ENCODE results near the gene SUB1.

The SUB1 gene

GRCh38 chr5:32639943-32640342 is 54.6 kb downstream of the SUB1 start:
- H3K27ac ChIP-seq: no peak overlapping the region

DNA sequence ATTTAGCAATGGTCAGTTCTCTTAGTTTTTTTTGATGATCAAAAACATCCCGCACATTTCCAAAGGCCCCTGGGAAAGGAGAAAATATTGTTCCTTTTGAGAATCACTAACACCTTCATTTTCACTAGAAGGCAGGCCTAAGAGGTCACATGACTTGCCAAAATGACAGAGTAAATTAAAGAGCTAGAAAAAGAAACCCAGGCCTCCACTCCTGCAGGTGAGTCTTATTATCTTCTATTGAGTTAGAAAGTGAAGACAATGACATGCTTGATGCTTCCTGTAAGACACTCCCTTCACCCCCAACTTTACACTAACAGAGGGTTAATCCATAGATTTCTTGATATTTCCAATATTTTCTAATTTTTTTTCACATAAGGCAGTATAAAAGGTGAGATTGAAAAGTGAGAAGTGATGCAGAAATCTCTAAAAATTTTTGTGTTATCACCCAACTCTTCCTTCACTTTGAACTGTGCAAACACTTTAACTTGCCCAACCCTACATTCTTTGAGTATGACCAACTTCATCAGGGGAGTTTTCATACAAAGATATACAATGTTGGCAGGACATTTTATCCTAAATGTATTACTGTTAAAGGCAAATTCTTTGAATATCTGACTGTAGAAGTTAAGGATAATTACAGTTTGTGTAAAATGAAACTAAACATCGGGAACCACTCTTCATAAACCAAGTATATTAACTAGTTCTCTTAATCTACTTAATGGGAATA is 57.1 kb downstream of the SUB1 start:
- no peak overlapping the region for H3K27ac ChIP-seq
- TF ChIP-seq CTCF (conservative IDR thresholded peaks at IDR 0.05): no peak

More at GRCh38 chr5:32639943-32640342, 54.6 kb downstream of the SUB1 start:
- no peak for TF ChIP-seq CTCF (conservative IDR thresholded peaks at IDR 0.05)

- no peak for TF ChIP-seq CTCF (conservative IDR thresholded peaks at IDR 0.05)
- H3K27ac ChIP-seq: no peak overlapping the region
Observed at GRCh38 chr5:32645246-32645645, 59.9 kb downstream of the SUB1 start.

- no peak for TF ChIP-seq CTCF (conservative IDR thresholded peaks at IDR 0.05)
- no peak overlapping the region for H3K27ac ChIP-seq
Observed at GRCh38 chr5:32646061-32646969, 61.0 kb downstream of the SUB1 start.

- no peak for TF ChIP-seq CTCF (conservative IDR thresholded peaks at IDR 0.05)
- no peak overlapping the region for H3K27ac ChIP-seq
Observed at GRCh38 chr5:32651088-32651487, 65.7 kb downstream of the SUB1 start.

DNA sequence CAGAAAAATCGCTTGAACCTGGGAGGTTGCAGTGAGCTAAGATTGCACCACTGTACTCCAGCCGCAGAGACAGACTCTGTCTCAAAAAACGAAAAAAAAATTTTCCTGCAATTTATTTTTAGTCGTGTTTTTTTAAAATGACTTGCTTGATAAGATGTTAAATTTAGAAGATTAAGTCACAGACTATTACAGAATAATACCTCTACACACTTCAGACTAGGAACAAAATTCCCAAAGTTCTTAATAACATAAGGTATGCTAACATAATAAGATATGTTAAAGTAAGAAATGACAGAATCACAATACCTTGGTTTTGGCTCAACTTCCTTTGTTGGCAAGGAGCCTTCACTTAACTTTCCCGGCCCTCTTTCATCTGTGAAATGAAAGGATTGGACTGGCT is 66.3 kb downstream of the SUB1 start:
- no peak for TF ChIP-seq CTCF (conservative IDR thresholded peaks at IDR 0.05)
- H3K27ac ChIP-seq: no peak overlapping the region
